OCI-LY1 (cell line): ENCODE data around the gene SLC39A9.

Source experiments
- H2AFZ ChIP-seq: fragments of 200-600 bp; sonication (generic), shearing (Covaris generic); 2 replicates; pipeline ENCODE4 v1.6.0; 2014; ENCODE audit warnings: antibody characterized with exemption, mild to moderate bottlenecking, low read length
- H3F3A ChIP-seq: fragments of 200-600 bp; sonication (generic), shearing (Covaris generic); 2 replicates; pipeline ENCODE4 v1.6.0; 2014; ENCODE audit warnings: mild to moderate bottlenecking, antibody characterized with exemption, low read length, moderate library complexity; ENCODE audit not compliant: insufficient read depth
- H3K27ac ChIP-seq: fragments of 200-600 bp; sonication (generic); 2 replicates; pipeline ENCODE4 v1.5.1; 2014; ENCODE audit warnings: low read length, mixed run types, mild to moderate bottlenecking, low read depth; ENCODE audit not compliant: poor library complexity, severe bottlenecking
- H3K27me3 ChIP-seq: fragments of 200-600 bp; sonication (generic); 2 replicates; pipeline ENCODE4 v1.6.0; 2014; ENCODE audit warnings: antibody characterized with exemption, mild to moderate bottlenecking, low read length, moderate library complexity; ENCODE audit not compliant: insufficient read depth
- H3K36me3 ChIP-seq: fragments of 200-600 bp; sonication (generic); 2 replicates; pipeline ENCODE4 v1.6.1; 2014; ENCODE audit warnings: mild to moderate bottlenecking, antibody characterized with exemption, low read length, moderate library complexity, mixed read lengths; ENCODE audit not compliant: insufficient read depth
- H3K4me1 ChIP-seq: fragments of 200-600 bp; sonication (generic); 2 replicates; pipeline ENCODE4 v1.5.1; 2014; ENCODE audit warnings: mild to moderate bottlenecking, low read length, moderate library complexity; ENCODE audit not compliant: insufficient read depth, severe bottlenecking
- H3K4me2 ChIP-seq: fragments of 200-600 bp; sonication (generic), shearing (Covaris generic); 2 replicates; pipeline ENCODE4 v1.6.1; 2014; ENCODE audit warnings: low read length
- H3K4me3 ChIP-seq: fragments of 200-600 bp; sonication (generic); 2 replicates; pipeline ENCODE4 v1.5.1; 2014; ENCODE audit warnings: low read length, low read depth, mild to moderate bottlenecking, mixed read lengths; ENCODE audit not compliant: poor library complexity, severe bottlenecking
- H3K79me2 ChIP-seq: fragments of 200-600 bp; shearing (Covaris generic); 2 replicates; pipeline ENCODE4 v1.6.1; 2016; ENCODE audit warnings: mixed run types, low read length, mixed read lengths; ENCODE audit not compliant: insufficient read depth
- H3K9ac ChIP-seq: fragments of 200-600 bp; sonication (generic), shearing (Covaris generic); 2 replicates; pipeline ENCODE4 v1.6.1; 2014; ENCODE audit warnings: mild to moderate bottlenecking, low read length, mixed read lengths
- H3K9me2 ChIP-seq: fragments of 200-600 bp; sonication (generic), shearing (Covaris generic); 2 replicates; pipeline ENCODE4 v1.6.1; 2014; ENCODE audit warnings: low read depth, mild to moderate bottlenecking, low read length, mixed read lengths
- H3K9me3 ChIP-seq: fragments of 200-600 bp; shearing (Covaris generic); 2 replicates; pipeline ENCODE4 v1.6.1; 2014; ENCODE audit warnings: low read length, mixed read lengths
- H4K20me1 ChIP-seq: fragments of 200-600 bp; sonication (generic), shearing (Covaris generic); 2 replicates; pipeline ENCODE4 v1.6.0; 2016; ENCODE audit warnings: mild to moderate bottlenecking, low read length; ENCODE audit not compliant: insufficient read depth
- EZH2 ChIP-seq: fragments of 200-600 bp; sonication (generic), shearing (Covaris generic); IDR thresholded peaks from 2 replicates; pipeline ENCODE4 v1.8.0; 2017; ENCODE audit warnings: borderline replicate concordance, mixed run types, mild to moderate bottlenecking, antibody characterized with exemption, low read length, moderate library complexity, mixed read lengths
- TF ChIP-seq, protein P1 (sequence below): fragments of 200-600 bp; sonication (generic), shearing (Covaris generic); IDR thresholded peaks from 2 replicates; pipeline ENCODE4 v1.5.1; 2017; ENCODE audit warnings: mild to moderate bottlenecking, antibody characterized with exemption, low read length, moderate library complexity, mixed read lengths

Gene SLC39A9

DNA sequence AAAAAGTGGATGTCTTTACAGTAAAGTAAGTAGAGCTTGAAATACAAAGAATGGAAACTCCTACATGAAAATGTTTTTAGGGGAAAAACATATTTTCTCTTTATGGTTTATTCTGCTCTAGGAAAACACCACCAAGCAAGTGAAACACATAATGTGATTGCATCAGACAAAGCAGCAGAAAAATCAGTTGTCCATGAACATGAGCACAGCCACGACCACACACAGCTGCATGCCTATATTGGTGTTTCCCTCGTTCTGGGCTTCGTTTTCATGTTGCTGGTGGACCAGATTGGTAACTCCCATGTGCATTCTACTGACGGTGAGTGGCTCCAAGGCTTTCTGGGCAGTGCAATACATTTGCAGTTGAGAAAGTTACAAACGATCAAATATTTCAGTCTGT is 43.5 kb downstream of the SLC39A9 start:
- TF ChIP-seq, protein P1, sequence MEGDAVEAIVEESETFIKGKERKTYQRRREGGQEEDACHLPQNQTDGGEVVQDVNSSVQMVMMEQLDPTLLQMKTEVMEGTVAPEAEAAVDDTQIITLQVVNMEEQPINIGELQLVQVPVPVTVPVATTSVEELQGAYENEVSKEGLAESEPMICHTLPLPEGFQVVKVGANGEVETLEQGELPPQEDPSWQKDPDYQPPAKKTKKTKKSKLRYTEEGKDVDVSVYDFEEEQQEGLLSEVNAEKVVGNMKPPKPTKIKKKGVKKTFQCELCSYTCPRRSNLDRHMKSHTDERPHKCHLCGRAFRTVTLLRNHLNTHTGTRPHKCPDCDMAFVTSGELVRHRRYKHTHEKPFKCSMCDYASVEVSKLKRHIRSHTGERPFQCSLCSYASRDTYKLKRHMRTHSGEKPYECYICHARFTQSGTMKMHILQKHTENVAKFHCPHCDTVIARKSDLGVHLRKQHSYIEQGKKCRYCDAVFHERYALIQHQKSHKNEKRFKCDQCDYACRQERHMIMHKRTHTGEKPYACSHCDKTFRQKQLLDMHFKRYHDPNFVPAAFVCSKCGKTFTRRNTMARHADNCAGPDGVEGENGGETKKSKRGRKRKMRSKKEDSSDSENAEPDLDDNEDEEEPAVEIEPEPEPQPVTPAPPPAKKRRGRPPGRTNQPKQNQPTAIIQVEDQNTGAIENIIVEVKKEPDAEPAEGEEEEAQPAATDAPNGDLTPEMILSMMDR: no peak
- no peak for TF ChIP-seq EZH2

DNA sequence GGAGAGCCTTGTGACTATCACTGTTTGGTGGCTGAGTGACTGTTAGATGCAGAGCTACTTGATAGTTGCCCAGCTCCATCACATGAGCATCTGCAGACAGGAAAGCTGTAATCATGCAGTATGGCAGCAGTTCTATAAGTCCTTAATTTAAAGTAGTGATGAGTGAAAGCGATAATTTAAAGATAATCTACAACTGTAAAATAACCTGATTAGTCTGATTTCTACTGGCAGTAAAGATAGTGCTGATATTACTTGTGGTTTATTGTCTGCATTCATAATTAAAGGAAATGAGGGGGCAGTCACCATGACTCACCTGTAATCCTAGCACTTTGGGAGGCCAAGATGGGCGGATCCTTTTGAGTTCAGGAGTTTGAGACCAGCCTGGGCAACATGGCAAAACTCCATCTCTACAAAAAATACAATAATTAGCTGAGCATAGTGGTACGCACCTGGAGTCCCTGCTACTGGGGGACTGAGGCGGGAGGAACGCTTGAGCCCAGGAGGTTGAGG is 44.9 kb downstream of the SLC39A9 start:
- H3K79me2 ChIP-seq: no peaks in the 10 kb centered on the region
- no peak overlapping the region for H3K27ac ChIP-seq
- H3K4me2 ChIP-seq: no peak overlapping the region
- peaks cover 11% of the 10 kb centered on the region for H3K4me1 ChIP-seq
- H3K9me3 ChIP-seq: no peaks in the 10 kb centered on the region
- TF ChIP-seq, protein P1: no peak
- no peak for TF ChIP-seq EZH2
- no peak overlapping the region for H3K9ac ChIP-seq
- no peaks in the 10 kb centered on the region for H3K27me3 ChIP-seq
- no peak overlapping the region for H2AFZ ChIP-seq
- no peaks in the 10 kb centered on the region for H4K20me1 ChIP-seq
- H3K9me2 ChIP-seq: no peaks in the 10 kb centered on the region
- H3F3A ChIP-seq: no peaks in the 10 kb centered on the region
- peaks cover 28% of the 10 kb centered on the region for H3K36me3 ChIP-seq
- H3K4me3 ChIP-seq: no peak overlapping the region

More for the DNA sequence above, 43.5 kb downstream of the SLC39A9 start:
- peaks cover 28% of the 10 kb centered on the region for H3K36me3 ChIP-seq
- no peaks in the 10 kb centered on the region for H3K79me2 ChIP-seq
- H3F3A ChIP-seq: no peaks in the 10 kb centered on the region
- H4K20me1 ChIP-seq: no peaks in the 10 kb centered on the region
- H3K27me3 ChIP-seq: no peaks in the 10 kb centered on the region
- H3K4me1 ChIP-seq: peaks cover 11% of the 10 kb centered on the region
- no peaks in the 10 kb centered on the region for H3K9me2 ChIP-seq
- no peak overlapping the region for H3K4me3 ChIP-seq
- H3K9me3 ChIP-seq: no peaks in the 10 kb centered on the region
- no peak overlapping the region; the same call in 1 of the 2 replicates for H3K4me2 ChIP-seq
- H2AFZ ChIP-seq: no peak overlapping the region
- H3K27ac ChIP-seq: peak overlapping the region; percentile 2
- H3K9ac ChIP-seq: no peak overlapping the region

DNA sequence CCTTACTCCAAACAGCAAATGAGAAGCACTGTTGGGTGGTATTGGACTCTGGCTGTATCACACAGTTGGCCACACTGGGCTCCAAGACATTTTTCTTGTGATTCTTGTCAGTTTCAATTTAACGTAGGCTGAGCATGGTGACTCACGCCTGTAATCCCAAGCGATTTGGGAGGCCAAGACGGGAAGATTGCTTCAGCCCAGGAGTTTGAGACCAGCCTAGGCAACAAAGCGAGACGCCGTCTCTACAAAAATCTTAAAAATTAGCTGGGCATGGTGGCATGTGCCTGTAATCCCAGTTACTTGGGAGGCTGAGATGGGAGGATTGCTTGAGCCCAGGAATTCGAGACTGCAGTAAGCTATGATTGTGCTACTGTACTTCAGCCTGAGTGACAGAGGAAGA is 50.7 kb downstream of the SLC39A9 start:
- Histone ChIP-seq H3K9ac (no peak overlapping the region), H3K9me2 (no peaks in the 10 kb centered on the region), H2AFZ (no peak overlapping the region), H3K36me3 (peaks cover 7% of the 10 kb centered on the region; the same call in 1 of the 2 replicates), H3K79me2 (no peaks in the 10 kb centered on the region), H3K27ac (no peak overlapping the region), H4K20me1 (no peaks in the 10 kb centered on the region), H3K9me3 (no peaks in the 10 kb centered on the region), H3K4me3 (no peak overlapping the region), H3F3A (no peaks in the 10 kb centered on the region), H3K4me1 (no peaks in the 10 kb centered on the region), H3K4me2 (no peak overlapping the region), H3K27me3 (no peaks in the 10 kb centered on the region)
- TF ChIP-seq EZH2: no peak
- TF ChIP-seq, protein P1: no peak
